Measurements from ENCODE around the gene KICS2. TPM values are rescaled to one million over a fixed set of nuclear protein-coding genes. Genes with fewer than 3 reads are reported as not detected.

The KICS2 gene
- total and polyA plus RNA-seq, 2 of the 8 experiments (the other 6 are each of a cell fraction or from before 2014, with no cell fraction given): 5.6 to 9.5 TPM

- no peak for TF ChIP-seq ATF2 (IDR thresholded peaks at IDR 0.05; ENCODE audit: low read length)
Measured at GRCh38 chr12:64216239-64216638, 5.9 kb downstream of the KICS2 start (continued).
